Ishikawa (cell line): Measurements from ENCODE around the gene SMTNL2.

ENCODE experiments used
- CREB1 ChIP-seq: IDR thresholded peaks from 2 replicates; pipeline ENCODE4 v1.6.1; 2012; ENCODE audit warnings: low read depth
- EP300 ChIP-seq: IDR thresholded peaks from 2 replicates; pipeline ENCODE4 v1.6.1; 2012; ENCODE audit warnings: borderline replicate concordance
- FOXM1 ChIP-seq: IDR thresholded peaks from 2 replicates; pipeline ENCODE4 v1.6.1; 2012; ENCODE audit warnings: low read depth, borderline replicate concordance
- NFIC ChIP-seq: IDR thresholded peaks from 2 replicates; pipeline ENCODE4 v1.6.1; 2012
- RAD21 ChIP-seq: IDR thresholded peaks from 2 replicates; pipeline ENCODE4 v1.6.1; 2012; ENCODE audit warnings: low read depth
- TAF1 ChIP-seq: IDR thresholded peaks from 2 replicates; pipeline ENCODE4 v1.6.1; 2012; ENCODE audit warnings: low read depth, mild to moderate bottlenecking
- TEAD4 ChIP-seq: IDR thresholded peaks from 2 replicates; pipeline ENCODE4 v1.6.1; 2012
- YY1 ChIP-seq: IDR thresholded peaks from 2 replicates; pipeline ENCODE4 v1.6.1; 2012; ENCODE audit warnings: low read depth
- TF ChIP-seq, protein P1 (sequence below): IDR thresholded peaks from 2 replicates; pipeline ENCODE4 v1.6.1; 2012; ENCODE audit warnings: low read depth, mild to moderate bottlenecking
- TF ChIP-seq, protein P2 (sequence below): IDR thresholded peaks from 2 replicates; pipeline ENCODE4 v1.6.1; 2012

DNA sequence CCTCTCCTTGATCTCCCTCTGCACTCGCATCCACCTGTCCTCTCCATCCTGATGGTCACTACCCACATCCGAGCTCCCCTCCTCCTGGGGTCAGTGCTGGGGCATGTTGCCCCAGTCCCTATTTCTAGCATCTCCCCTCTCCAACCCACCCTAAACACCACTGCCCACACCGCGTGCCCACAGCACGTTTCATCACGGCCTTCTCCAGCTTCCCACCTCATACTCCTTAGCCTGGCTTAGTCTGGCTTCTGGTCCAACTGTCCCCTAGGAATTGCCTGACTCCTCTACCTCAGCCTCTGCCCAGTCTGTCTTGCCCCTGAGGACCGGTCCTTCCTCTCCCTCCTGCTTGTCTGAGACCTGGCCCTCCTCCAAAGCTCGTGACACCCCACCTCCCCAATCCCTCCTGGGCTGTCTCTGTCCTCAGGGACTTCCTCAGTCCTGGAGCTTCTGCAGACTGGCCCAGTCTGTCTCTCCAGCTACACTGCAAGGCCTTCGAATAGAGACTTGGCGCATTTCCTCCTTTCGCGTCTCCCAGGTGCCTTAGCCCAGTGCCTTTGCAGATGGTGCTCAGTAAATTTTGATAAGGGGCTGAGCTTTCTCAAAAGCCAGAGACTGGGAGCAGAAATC, 52.3 kb downstream of the SMTNL2 start:
- TF ChIP-seq NFIC (no peak), FOXM1 (no peak), RAD21 (no peak), TAF1 (no peak), EP300 (no peak), CREB1 (no peak), TEAD4 (no peak), YY1 (no peak)
- TF ChIP-seq, protein P1, sequence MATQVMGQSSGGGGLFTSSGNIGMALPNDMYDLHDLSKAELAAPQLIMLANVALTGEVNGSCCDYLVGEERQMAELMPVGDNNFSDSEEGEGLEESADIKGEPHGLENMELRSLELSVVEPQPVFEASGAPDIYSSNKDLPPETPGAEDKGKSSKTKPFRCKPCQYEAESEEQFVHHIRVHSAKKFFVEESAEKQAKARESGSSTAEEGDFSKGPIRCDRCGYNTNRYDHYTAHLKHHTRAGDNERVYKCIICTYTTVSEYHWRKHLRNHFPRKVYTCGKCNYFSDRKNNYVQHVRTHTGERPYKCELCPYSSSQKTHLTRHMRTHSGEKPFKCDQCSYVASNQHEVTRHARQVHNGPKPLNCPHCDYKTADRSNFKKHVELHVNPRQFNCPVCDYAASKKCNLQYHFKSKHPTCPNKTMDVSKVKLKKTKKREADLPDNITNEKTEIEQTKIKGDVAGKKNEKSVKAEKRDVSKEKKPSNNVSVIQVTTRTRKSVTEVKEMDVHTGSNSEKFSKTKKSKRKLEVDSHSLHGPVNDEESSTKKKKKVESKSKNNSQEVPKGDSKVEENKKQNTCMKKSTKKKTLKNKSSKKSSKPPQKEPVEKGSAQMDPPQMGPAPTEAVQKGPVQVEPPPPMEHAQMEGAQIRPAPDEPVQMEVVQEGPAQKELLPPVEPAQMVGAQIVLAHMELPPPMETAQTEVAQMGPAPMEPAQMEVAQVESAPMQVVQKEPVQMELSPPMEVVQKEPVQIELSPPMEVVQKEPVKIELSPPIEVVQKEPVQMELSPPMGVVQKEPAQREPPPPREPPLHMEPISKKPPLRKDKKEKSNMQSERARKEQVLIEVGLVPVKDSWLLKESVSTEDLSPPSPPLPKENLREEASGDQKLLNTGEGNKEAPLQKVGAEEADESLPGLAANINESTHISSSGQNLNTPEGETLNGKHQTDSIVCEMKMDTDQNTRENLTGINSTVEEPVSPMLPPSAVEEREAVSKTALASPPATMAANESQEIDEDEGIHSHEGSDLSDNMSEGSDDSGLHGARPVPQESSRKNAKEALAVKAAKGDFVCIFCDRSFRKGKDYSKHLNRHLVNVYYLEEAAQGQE = no peak
- TF ChIP-seq, protein P2, sequence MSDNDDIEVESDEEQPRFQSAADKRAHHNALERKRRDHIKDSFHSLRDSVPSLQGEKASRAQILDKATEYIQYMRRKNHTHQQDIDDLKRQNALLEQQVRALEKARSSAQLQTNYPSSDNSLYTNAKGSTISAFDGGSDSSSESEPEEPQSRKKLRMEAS = no peak
